HG03442 (cell line): ENCODE data around the gene HEPACAM.

ENCODE experiments used
- ATAC-seq: cut with Tn5 transposase; IDR thresholded peaks from one replicate; pipeline ENCODE4 v1.9.1; 2021; ENCODE audit warnings: mild to moderate bottlenecking, moderate library complexity; ENCODE audit not compliant: unreplicated experiment

HEPACAM gene

GRCh38 chr11:124886476-124886875, 49.4 kb downstream of the HEPACAM start:
- no peak for ATAC-seq

DNA sequence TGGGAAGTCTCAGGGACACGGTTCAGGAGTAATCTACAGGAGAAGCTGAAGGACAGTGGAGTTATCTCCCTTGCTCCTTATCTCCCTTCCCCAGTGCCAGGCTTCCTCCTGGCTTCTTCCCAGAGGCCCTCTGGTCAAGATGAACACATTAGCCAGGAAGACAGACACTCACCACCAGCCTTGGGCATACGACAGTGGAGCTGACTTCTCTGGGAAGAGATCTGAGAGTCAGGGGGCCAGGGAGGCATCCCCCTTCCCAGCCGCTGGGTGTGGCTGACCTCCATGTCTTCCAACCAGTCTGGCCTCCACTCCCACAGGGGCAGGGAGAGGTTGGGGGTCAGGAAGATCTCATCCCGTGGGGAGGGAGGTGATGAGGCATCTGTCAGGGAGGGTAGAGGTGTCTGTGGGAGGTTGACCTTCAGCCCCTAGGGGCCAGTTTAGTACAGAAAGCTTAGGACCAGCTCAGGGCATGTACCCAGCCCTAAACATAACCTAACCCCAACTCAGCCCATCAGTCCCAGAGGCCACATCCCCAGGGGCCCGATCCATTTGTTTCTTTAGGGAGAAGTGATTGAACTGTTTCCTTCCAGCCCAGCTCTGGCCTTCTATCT, 50.9 kb downstream of the HEPACAM start:
- no peak for ATAC-seq

DNA sequence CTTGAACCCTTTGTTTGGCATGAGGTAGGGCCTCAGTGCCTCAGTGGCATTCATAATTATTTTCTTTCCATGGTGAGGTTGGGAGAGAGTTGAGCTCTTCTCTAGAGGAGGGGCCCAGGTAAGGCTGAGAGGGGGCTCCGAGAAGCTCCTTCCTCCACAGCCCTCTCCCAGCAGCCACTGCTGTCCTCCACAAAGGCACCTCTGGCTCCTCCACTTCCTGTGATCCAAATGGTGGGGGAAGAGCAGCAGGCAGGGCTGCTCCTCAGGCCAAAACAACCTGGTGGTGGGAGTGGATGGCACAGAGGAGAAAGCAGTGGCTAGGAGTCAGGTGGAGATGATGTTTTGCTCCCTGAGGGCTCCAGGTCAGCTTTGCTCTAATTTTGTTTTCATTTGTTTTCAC, 51.5 kb downstream of the HEPACAM start:
- ATAC-seq: no peak

DNA sequence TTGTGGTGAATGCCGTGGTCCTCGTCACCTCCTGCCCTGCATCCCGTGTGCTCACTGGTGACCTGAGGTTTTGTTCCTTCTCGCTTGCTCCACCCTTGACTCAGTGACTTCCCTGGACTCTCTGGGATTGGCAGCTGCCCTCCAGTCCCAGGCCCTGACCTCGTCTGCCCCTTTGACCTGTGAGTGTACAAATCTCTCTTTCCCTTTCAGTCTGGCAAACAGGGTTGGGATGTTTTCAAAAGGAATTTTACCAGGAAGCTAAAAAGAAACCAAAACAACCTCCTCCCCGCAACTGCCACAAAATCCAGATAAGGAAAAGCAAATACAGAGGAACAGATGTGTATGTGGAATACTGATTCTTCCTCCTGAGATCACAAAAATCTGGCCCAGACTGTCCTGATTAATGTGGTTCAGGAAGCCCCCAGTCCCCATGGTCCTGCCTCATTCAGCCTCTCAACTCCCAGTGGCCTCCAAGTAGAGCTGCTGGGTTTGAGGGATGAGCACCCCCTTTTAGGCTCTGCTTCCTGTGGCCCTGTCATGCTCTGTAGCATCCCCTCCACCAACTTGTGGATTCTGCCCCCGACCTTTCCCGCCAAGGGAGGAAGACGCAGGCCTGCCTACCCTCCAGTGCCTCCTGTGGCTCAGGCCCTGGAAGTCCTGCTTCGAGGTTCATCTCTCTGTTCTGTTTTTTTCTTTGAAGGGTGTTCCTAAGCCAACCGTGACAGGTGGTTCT, 53.3 kb downstream of the HEPACAM start:
- no peak for ATAC-seq

- ATAC-seq: no peak
Measured at GRCh38 chr11:124880958-124881357, 54.9 kb downstream of the HEPACAM start.

GRCh38 chr11:124880290-124880611, 55.6 kb downstream of the HEPACAM start:
- no peak for ATAC-seq

GRCh38 chr11:124879493-124880289, 56.2 kb downstream of the HEPACAM start:
- no peak for ATAC-seq

DNA sequence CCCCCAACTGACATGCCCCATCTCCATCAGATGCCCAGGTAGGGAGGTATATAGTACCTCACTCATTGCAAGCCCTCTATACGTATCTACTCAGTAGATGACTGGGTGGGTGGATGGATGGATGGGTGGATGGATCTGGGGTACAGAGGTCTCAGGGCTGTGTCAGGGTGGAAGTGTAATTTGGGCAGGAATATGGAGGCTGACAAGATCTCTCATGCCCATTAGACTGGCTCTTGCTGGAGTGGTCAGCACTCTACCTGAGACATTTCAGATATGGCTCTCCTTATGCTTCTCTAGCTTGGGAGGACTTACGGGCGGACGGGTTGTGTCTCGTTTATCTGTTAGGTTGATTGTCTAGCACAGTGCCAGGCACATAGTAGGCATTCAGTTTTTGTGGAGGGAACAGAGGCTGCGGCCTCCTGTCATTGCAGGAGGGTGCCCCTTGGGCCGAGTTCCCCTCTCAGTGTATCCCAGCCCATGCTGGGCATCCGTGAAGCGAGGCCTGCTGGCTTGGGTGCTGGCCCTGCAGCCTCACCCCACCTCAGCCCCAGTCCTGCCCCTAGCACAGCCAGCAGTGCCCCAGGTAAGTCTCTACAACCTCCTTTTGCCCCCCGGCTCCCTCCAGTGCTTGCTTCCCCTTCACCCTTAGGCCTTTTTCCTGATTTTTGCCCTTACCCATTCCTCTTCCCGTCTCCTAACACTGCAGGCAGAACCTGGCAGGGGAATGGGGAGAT, 56.9 kb downstream of the HEPACAM start:
- no peak for ATAC-seq

- ATAC-seq: no peak
Measured at GRCh38 chr11:124877910-124878758, 57.7 kb downstream of the HEPACAM start.

DNA sequence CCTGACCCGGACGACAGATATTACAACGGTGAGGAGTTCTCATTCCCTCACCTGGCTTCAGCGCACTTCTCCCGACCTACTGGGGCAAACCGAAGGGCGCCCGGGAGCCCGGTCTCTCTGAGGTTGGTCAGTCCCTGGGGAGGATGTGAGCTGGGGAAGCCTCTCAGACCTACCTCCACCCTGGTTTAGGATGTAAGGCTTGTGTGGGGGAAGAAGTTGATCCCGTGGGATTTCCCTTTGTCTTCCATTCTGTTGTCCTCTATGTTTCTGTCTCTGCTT, 58.3 kb downstream of the HEPACAM start:
- no peak for ATAC-seq

- no peak for ATAC-seq
Measured at GRCh38 chr11:124876818-124877630, 58.8 kb downstream of the HEPACAM start.

- peak; percentile 86 for ATAC-seq
Measured at GRCh38 chr11:124875943-124876817, 59.7 kb downstream of the HEPACAM start.

DNA sequence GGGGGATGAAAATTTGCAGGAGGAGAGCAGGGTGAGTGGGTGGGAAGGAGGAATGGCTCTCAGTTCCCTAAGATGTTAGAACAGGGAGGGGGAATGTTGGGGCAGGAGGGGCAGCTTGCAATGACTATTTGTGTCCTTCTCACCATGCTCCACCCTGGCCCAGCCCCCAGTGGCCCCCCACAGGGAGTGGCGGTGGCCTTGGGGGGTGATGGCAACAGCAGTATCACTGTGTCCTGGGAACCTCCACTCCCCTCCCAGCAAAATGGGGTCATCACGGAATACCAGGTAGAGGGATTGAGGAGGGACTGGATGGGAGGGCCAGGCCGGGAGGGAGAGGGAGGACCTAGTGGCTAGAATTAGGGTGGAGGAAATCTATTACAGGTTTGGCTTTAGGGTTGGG, 60.4 kb downstream of the HEPACAM start:
- ATAC-seq: no peak

- ATAC-seq: no peak
Measured at GRCh38 chr11:124874571-124875255, 61.1 kb downstream of the HEPACAM start.

DNA sequence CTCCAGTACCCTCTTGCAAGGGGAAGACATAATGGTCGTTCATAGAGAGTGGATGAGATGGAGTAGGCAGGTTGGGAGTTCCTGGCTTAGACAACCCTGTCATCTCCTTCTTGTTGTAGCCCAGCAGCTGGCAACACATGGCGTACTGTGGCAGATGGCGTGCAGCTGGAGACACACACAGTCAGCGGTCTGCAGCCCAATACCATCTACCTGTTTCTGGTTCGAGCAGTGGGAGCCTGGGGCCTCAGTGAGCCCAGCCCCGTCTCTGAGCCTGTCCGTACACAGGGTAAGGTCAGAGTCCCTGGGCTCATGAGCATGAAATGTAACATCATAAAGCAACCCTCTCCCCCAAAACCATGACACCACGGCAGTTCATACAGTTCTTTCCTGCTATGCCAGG, 61.9 kb downstream of the HEPACAM start:
- no peak for ATAC-seq

DNA sequence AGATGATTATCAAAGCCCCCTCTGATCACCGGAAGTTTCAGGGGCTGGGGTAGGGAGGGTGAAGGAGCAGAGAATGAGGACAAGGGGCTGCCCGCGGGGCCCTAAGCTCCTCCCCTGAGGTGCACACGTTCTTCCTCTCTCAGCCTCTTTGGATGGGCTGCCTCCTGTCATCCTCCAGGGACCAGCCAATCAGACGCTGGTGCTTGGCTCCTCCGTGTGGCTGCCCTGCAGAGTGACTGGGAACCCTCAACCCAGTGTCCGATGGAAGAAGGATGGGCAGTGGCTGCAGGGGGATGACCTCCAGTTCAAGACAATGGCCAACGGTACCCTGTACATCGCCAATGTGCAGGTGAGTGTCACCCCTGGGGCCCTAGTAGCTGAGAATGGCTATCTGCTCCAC, 63.1 kb downstream of the HEPACAM start:
- no peak for ATAC-seq

DNA sequence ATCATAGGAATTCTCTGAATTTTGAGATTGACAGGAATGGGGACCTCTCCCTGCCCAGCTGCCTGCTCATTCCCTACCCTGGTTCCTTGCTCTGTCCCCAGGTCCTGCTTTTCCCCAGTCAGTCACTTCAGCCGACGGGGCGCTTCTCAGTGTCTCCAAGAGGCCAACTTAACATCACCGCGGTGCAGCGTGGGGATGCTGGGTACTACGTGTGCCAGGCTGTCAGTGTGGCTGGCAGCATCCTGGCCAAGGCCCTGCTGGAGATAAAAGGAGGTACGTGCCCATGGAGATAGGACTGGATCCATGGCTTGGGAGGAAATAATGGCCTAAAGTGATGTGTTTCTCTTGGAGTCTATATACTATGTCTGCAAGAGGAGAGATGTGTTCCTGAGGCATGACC, 63.6 kb downstream of the HEPACAM start:
- ATAC-seq: no peak

DNA sequence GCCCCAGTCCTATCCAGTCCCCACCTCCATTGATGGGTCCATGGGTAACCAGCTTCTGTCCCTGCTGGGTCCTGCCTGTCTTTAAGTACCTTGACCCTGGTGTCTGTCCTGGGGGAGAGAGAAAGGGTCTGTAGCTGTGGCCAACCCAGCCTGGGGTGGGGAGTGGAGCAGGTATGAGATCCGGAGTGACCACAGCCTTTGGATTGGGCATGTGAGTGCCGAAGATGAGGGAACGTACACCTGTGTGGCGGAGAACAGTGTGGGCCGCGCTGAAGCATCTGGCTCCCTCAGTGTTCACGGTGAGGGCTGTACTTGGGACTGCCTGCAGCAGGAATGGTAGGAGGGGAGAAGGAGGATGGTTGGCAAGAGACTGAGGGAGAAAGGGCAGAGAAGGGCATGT, 65.4 kb downstream of the HEPACAM start:
- no peak for ATAC-seq
